Right lobe of liver (tissue), 6 donors: ENCODE measurements around the gene ADA. TPM values are rescaled to one million over a fixed set of nuclear protein-coding genes. Genes with fewer than 3 reads are reported as not detected.

Source experiments
- ATAC-seq, 4 donors: fragments of 200-7000 bp; cut with Tn5 transposase; one replicate each; pipeline ENCODE4 v1.9.1; 2020; ENCODE audit warnings: mild to moderate bottlenecking in 4 of 4, moderate library complexity in 4 of 4
- DNase-seq, 3 donors: peaks; one replicate each; pipeline ENCODE4 v3.0.0-alpha.2; 2020
- H3K27ac ChIP-seq, 3 donors: fragments of 200-600 bp; one replicate each; pipeline ENCODE4 v1.8.0; 2022
- H3K27me3 ChIP-seq, 2 donors: fragments of 200-600 bp; one replicate each; pipeline ENCODE4 v1.8.0; 2022
- H3K36me3 ChIP-seq, 4 donors: fragments of 200-600 bp; sonication (generic) in 1 of 4; one replicate each; pipeline versions ENCODE4 v1.5.1 to v1.8.0; 2017 to 2022; ENCODE audit warnings: control low read depth in 1 of 4
- H3K4me1 ChIP-seq, 4 donors: fragments of 200-600 bp; sonication (generic) in 1 of 4; one replicate each; pipeline versions ENCODE4 v1.5.1 to v1.8.0; 2017 to 2022; ENCODE audit warnings: control low read depth in 1 of 4
- H3K4me3 ChIP-seq, 3 donors: fragments of 200-600 bp; one replicate each; pipeline ENCODE4 v1.8.0; 2022
- H3K9me3 ChIP-seq, 4 donors: fragments of 200-600 bp; sonication (generic) in 1 of 4; one replicate each; pipeline versions ENCODE4 v1.5.1 to v1.8.0; 2017 to 2022; ENCODE audit warnings: control low read depth in 1 of 4
- POLR2A ChIP-seq: fragments of 450-650 bp; IDR thresholded peaks from one replicate; pipeline ENCODE4 v1.6.1; 2017; ENCODE audit warnings: antibody characterized with exemption, mild to moderate bottlenecking
- WGBS: methylation state at CpG from one replicate; pipeline ENCODE4 v1.1.6; 2018; ENCODE audit warnings: low coverage, low lambda C conversion rate; ENCODE audit not compliant: insufficient coverage; ENCODE audit errors: missing lambda C conversion rate; 5-methylcytosine and 5-hydroxymethylcytosine counted together
- intact Hi-C, 2 donors: fragments of 100-400 bp; cut with DNase I; formaldehyde crosslinking; loops; one replicate each; pipeline versions ENCODE4 v1.11.2 to v1.14.1; 2022
- total RNA-seq, 6 experiments: library from RNA; depleted of rRNA in 2 of 6; stranded (reverse); fragments of >200 nt in 2 of 6; fragmentation: NEBNext Ultra II Directional in 3 of 6; extraction: Animal tissue kit (Norgen Biotek cat#: 25700) in 3 of 6; gene quantifications; one replicate each; pipeline versions ENCODE4 v1.1.0 to v1.2.4, GENCODE V29; 2016 to 2023
- TF ChIP-seq, protein P1 (sequence below), 4 donors: fragments of 200-600 bp in 3 of 4; fragments of 450-650 bp in 1 of 4; IDR thresholded peaks; one replicate each; pipeline versions ENCODE4 v1.5.1 to v1.8.0; 2016 to 2022; ENCODE audit warnings: antibody characterized with exemption in 4 of 4, mild to moderate bottlenecking in 2 of 4
- donor health status: DM: no; HTN: yes; CAD: no.
- donor health status: DM: no; HTN: no; CAD: no.
- donor health status: DM: no; HTN: no; CAD: no.
- donor health status: DM: no; HTN: yes; CAD: no.
- donor health status: DM: no; HTN: yes; CAD: no.

ADA gene
- total RNA-seq, 6 experiments from 2014 or later: 2.2 to 8.6 (median 3.7) TPM

DNA sequence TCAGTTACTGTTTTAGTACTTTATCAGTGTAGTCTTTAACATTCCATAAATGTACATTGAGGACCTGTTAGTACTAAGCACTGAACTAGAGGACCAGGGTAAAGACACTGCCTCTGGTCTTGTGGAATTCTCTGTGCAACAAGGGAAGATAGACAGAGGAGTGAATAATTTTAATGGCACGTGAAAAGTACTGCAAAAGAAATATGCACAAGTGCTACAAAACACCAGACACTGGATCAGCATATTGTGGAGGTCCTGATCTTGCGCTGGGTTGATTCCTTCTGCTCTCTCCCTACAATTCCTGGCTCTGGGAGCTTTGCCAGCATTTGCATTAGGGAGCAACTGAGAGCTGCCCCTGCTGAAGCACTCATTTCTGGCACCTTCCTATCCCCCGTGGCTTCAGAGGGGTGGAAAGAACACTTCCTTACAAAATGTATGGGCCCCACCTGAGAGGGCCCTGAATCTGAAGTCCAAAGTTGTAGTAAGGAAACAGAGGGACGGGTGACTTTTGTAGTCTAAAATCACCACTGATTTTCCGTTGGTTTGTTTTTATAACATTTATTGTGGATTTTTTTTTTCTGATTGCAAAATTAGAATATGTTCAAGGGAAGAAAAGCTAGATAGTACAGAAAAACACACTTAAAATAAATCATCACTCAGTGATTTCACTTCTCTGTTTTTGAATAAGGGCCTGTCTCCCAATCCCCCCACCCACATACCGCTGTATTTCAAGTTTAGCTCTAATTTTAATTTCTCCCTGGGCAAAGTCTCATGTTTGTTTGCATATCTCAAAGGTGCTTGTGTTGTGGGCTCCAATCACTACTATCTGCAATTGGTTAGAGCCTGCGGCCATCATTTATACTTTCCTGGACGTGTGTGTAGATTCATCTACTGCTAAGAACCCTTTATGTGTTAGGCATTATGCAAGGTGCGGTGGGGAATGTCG is 64.2 kb downstream of the ADA start:
- Histone ChIP-seq H3K4me3 (no peak overlapping the region), H3K9me3 (no peaks in the 10 kb centered on the region), H3K4me1 (no peaks in the 10 kb centered on the region), H3K27ac (no peak overlapping the region), H3K27me3 (no peaks in the 10 kb centered on the region), H3K36me3 (peaks cover 0 to 7% (median 0%) of the 10 kb centered on the region in 4 donors)
- intact Hi-C loops: no loop called here
- 59% methylated on average over 10 of the region's 10 CpGs for WGBS
- no peak for ATAC-seq
- TF ChIP-seq POLR2A: no peak
- TF ChIP-seq, protein P1, sequence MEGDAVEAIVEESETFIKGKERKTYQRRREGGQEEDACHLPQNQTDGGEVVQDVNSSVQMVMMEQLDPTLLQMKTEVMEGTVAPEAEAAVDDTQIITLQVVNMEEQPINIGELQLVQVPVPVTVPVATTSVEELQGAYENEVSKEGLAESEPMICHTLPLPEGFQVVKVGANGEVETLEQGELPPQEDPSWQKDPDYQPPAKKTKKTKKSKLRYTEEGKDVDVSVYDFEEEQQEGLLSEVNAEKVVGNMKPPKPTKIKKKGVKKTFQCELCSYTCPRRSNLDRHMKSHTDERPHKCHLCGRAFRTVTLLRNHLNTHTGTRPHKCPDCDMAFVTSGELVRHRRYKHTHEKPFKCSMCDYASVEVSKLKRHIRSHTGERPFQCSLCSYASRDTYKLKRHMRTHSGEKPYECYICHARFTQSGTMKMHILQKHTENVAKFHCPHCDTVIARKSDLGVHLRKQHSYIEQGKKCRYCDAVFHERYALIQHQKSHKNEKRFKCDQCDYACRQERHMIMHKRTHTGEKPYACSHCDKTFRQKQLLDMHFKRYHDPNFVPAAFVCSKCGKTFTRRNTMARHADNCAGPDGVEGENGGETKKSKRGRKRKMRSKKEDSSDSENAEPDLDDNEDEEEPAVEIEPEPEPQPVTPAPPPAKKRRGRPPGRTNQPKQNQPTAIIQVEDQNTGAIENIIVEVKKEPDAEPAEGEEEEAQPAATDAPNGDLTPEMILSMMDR (IDR thresholded peaks at IDR 0.05): no peak
- DNase-seq: no peak

DNA sequence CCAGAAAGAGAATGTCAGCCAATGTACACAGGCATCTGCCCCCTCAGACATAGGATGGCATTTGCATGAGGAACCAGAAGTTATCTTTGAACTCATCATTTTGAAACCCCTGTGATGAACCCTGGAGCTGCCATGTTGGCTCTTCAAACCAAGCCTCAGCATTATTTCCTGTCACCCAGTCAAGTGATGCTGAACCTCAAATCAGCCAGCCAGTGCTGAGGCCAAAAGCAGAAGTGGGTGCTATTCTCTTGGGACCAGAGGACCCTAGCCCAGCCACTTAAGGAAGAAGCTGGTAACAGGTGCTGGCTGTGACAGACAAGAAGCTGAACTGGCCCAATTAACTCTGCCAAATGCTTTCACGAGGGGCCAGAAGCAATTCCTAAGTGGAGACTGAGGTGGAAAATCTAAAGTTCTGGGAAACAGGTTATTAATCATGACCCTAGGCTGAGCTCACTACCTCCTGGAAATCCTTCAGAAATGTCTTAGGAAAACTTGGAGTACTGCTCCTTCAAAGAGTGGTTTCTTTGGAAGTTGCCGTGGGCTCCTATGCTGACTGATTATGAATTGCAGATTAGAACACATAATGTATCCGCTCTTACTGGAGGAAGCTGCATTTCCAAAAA is 65.1 kb downstream of the ADA start:
- Histone ChIP-seq H3K27ac (no peak overlapping the region), H3K4me1 (no peaks in the 10 kb centered on the region), H3K9me3 (no peaks in the 10 kb centered on the region), H3K4me3 (no peak overlapping the region), H3K36me3 (peaks cover 0 to 7% (median 0%) of the 10 kb centered on the region in 4 donors), H3K27me3 (no peaks in the 10 kb centered on the region)
- WGBS: 100% methylated on average over 2 of the region's 3 CpGs
- no peak for TF ChIP-seq POLR2A
- TF ChIP-seq, protein P1 (IDR thresholded peaks at IDR 0.05): no peak
- ATAC-seq (no peak), DNase-seq (no peak)
- intact Hi-C loops: no loop called here

DNA sequence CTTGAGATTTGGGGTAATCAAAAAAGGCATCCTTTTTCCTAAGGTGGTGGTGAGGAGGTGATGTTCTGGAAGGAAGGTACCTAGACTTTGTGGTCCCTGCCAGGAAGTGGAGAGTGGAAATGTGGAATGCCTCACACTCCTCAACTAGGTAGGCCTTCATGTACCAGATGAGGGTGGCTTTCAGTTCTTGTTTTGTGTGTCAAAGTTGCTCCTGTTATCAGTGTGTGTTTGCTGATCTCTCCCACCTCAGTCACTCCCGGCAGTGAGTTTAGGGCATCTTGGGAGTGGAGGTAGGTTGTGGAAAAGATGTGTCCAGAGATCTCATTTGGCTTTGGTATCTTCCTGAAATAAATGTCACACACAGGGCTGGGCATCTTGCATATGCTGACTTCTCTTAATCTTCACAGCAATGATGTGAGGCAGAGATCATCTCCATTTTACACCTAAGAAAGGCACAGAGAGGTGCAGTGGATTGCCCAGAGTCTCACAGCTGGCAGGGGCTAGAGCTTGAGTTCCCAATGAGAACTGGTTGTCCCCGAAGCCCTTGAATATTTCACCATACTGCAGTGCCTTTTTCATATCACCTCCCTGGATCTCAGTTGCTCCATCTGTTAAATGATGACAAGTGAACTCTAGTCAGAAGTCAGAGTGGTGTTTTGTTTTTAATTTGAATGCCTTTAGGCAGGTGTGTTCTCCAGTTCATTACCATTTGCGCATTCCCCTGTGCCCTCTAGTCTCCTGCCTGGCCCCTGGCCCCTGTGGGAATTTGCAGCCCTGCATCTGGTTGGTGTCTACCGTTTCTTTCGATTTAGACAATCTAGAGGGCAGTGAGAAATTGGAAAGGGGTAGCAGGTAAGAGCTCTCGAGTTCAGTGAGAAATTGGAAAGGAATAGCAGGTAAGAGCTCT is 66.2 kb downstream of the ADA start:
- H3K27ac ChIP-seq: no peak overlapping the region
- no peak for TF ChIP-seq POLR2A
- TF ChIP-seq, protein P1 (IDR thresholded peaks at IDR 0.05): no peak
- DNase-seq: no peak
- H3K36me3 ChIP-seq: peaks cover 0 to 4% (median 0%) of the 10 kb centered on the region in 4 donors
- no peak overlapping the region for H3K4me3 ChIP-seq
- 90% methylated on average over 6 of the region's 6 CpGs for whole genome bisulfite sequencing
- H3K9me3 ChIP-seq: no peaks in the 10 kb centered on the region
- no peaks in the 10 kb centered on the region for H3K27me3 ChIP-seq
- intact Hi-C loops: no loop called here
- no peaks in the 10 kb centered on the region for H3K4me1 ChIP-seq
- no peak for ATAC-seq

DNA sequence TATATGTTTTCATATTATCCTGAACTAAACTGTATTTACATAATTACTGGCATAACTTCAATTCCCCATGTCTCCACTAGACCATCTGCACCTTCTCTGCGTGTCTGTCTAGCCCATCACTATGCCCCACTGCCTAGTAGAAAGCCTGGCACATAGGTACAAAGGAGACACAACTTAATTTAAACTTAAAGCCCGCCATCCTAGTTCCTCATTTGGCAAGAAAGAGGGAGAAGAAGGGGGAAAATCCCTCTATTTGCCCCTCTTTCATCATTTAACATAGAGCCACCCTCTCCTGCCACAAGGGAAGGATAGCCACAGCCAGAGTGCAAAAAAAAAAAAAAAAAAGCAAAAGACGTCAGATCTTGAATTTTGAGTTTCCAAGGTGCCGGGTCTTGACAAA is 67.3 kb downstream of the ADA start:
- H3K27ac ChIP-seq: no peak overlapping the region
- no peaks in the 10 kb centered on the region for H3K4me1 ChIP-seq
- ATAC-seq: no peak
- no peaks in the 10 kb centered on the region for H3K27me3 ChIP-seq
- H3K36me3 ChIP-seq: no peaks in the 10 kb centered on the region
- no peak overlapping the region for H3K4me3 ChIP-seq
- TF ChIP-seq, protein P1 (IDR thresholded peaks at IDR 0.05): no peak
- no peak for TF ChIP-seq POLR2A
- intact Hi-C loops: no loop called here
- no peaks in the 10 kb centered on the region for H3K9me3 ChIP-seq
- 80% methylated on average over 3 of the region's 4 CpGs for WGBS
- DNase-seq: no peak
